Neural cell (in vitro differentiated cells): ENCODE results near the gene SFTPA1. TPM values are rescaled to one million over a fixed set of nuclear protein-coding genes. Genes with fewer than 3 reads are reported as not detected.
"Not testable (repeated sequence)": the region's sequence is repeated elsewhere in the genome, so short reads cannot be mapped to it uniquely, and the experiment has no call there.

Source experiments
- H2AFZ ChIP-seq: fragments of 200-600, 300-800 bp; sonication (generic), shearing (Covaris generic); 2 replicates; pipeline ENCODE4 v1.6.0; 2014; ENCODE audit warnings: low read depth, mild to moderate bottlenecking, antibody characterized with exemption, low read length, moderate library complexity
- H3F3A ChIP-seq: fragments of 200-600 bp; shearing (Covaris generic); 2 replicates; pipeline ENCODE4 v1.6.1; 2016; ENCODE audit warnings: mild to moderate bottlenecking, moderate library complexity, mixed read lengths, antibody characterized with exemption, low read length; ENCODE audit not compliant: insufficient read depth, poor library complexity, severe bottlenecking
- H3K27ac ChIP-seq: fragments of 200-600, 300-800 bp; sonication (generic), shearing (Covaris generic); 2 replicates; pipeline ENCODE4 v1.5.1; 2014; ENCODE audit warnings: mild to moderate bottlenecking, low read length, moderate library complexity
- H3K27me3 ChIP-seq: fragments of 300-800, 200-600 bp; sonication (generic), shearing (Covaris generic); 2 replicates; pipeline ENCODE4 v1.6.0; 2014; ENCODE audit warnings: mild to moderate bottlenecking, low read depth, low read length, moderate library complexity; ENCODE audit not compliant: insufficient read depth
- H3K36me3 ChIP-seq: fragments of 300-800, 200-600 bp; sonication (generic), shearing (Covaris generic); 2 replicates; pipeline ENCODE4 v1.5.1; 2014; ENCODE audit warnings: mild to moderate bottlenecking, antibody characterized with exemption, low read length, moderate library complexity; ENCODE audit not compliant: insufficient read depth
- H3K4me2 ChIP-seq: fragments of 300-800, 200-600 bp; sonication (generic), shearing (Covaris generic); 2 replicates; pipeline ENCODE4 v1.6.0; 2014; ENCODE audit warnings: mild to moderate bottlenecking, low read length
- H3K4me3 ChIP-seq: fragments of 300-800, 200-600 bp; sonication (generic), shearing (Covaris generic); 2 replicates; pipeline ENCODE4 v1.5.1; 2014; ENCODE audit warnings: mild to moderate bottlenecking, low read length, moderate library complexity
- H3K79me2 ChIP-seq: fragments of 200-600 bp; shearing (Covaris generic); replicated peaks from 2 replicates; pipeline ENCODE4 v1.6.0; 2014; ENCODE audit warnings: mild to moderate bottlenecking, low read length, moderate library complexity; ENCODE audit not compliant: insufficient read depth
- H3K9ac ChIP-seq: fragments of 300-800, 200-600 bp; sonication (generic), shearing (Covaris generic); 2 replicates; pipeline ENCODE4 v1.6.1; 2016; ENCODE audit warnings: mild to moderate bottlenecking, low read length, mixed read lengths
- H3K9me2 ChIP-seq: fragments of 200-600 bp; shearing (Covaris generic); 2 replicates; pipeline ENCODE4 v1.6.1; 2016; ENCODE audit warnings: mild to moderate bottlenecking, low read length, mixed read lengths; ENCODE audit not compliant: insufficient read depth
- H3K9me3 ChIP-seq: fragments of 200-600, 300-800 bp; sonication (generic), shearing (Covaris generic); 2 replicates; pipeline ENCODE4 v1.6.1; 2016; ENCODE audit warnings: mild to moderate bottlenecking, mixed run types, low read length, moderate library complexity, mixed read lengths
- H4K20me1 ChIP-seq: fragments of 200-600 bp; shearing (Covaris generic); 2 replicates; pipeline ENCODE4 v1.6.1; 2016; ENCODE audit warnings: mild to moderate bottlenecking, mixed run types; ENCODE audit not compliant: insufficient read depth
- CTCF ChIP-seq: fragments of 450-650 bp; IDR thresholded peaks from 2 replicates; pipeline ENCODE4 v1.5.1; 2014; ENCODE audit warnings: antibody characterized with exemption, mild to moderate bottlenecking, moderate library complexity; ENCODE audit not compliant: poor library complexity, severe bottlenecking
- EP300 ChIP-seq: fragments of 450-650 bp; conservative IDR thresholded peaks from 2 replicates; pipeline ENCODE4 v1.6.1; 2014; ENCODE audit warnings: antibody characterized with exemption, mild to moderate bottlenecking, moderate library complexity; ENCODE audit not compliant: poor library complexity, severe bottlenecking
- EZH2 ChIP-seq: fragments of 200-600, 300-800 bp; shearing (Covaris generic), sonication (generic); IDR thresholded peaks from 2 replicates; pipeline ENCODE4 v1.6.1; 2014; ENCODE audit warnings: antibody characterized with exemption, low read length, borderline replicate concordance, mild to moderate bottlenecking; ENCODE audit not compliant: insufficient read depth, poor library complexity, severe bottlenecking
- MXI1 ChIP-seq: fragments of 450-650 bp; conservative IDR thresholded peaks from 2 replicates; pipeline ENCODE4 v1.6.1; 2014; ENCODE audit warnings: antibody characterized with exemption, mild to moderate bottlenecking; ENCODE audit not compliant: poor library complexity, severe bottlenecking
- POLR2AphosphoS5 ChIP-seq: IDR thresholded peaks from 2 replicates; pipeline ENCODE4 v1.6.1; 2012
- RAD21 ChIP-seq: fragments of 450-650 bp; conservative IDR thresholded peaks from 2 replicates; pipeline ENCODE4 v1.6.1; 2014; ENCODE audit warnings: antibody characterized with exemption, mild to moderate bottlenecking, moderate library complexity
- REST ChIP-seq: IDR thresholded peaks from 2 replicates; pipeline ENCODE4 v1.6.1; 2012; ENCODE audit warnings: borderline replicate concordance
- SMC3 ChIP-seq: fragments of 450-650 bp; conservative IDR thresholded peaks from 2 replicates; pipeline ENCODE4 v1.6.1; 2014; ENCODE audit warnings: antibody characterized with exemption, mild to moderate bottlenecking, moderate library complexity; ENCODE audit not compliant: poor library complexity
- TAF1 ChIP-seq: IDR thresholded peaks from 2 replicates; pipeline ENCODE4 v1.6.1; 2012; ENCODE audit warnings: low read depth
- polyA plus RNA-seq: library from polyadenylated mRNA; depleted of rRNA; stranded (reverse); fragments of >200 nt; gene quantifications from 2 replicates; pipeline ENCODE4 v1.2.3, GENCODE V29; 2014

The SFTPA1 gene
- polyA plus RNA-seq, 1 donor from 2014 or later: not detected

- no peak overlapping the region for H3K4me3 ChIP-seq
- no peak overlapping the region for H3K9ac ChIP-seq
- no peaks in the 10 kb centered on the region for H3K9me3 ChIP-seq
- no peak overlapping the region for H3K4me2 ChIP-seq
- H3K27me3 ChIP-seq: no peaks in the 10 kb centered on the region
- TF ChIP-seq RAD21 (no peak), EP300 (no peak), EZH2 (no peak), TAF1 (no peak), CTCF (no peak), MXI1 (no peak), REST (no peak), POLR2AphosphoS5 (no peak), SMC3 (no peak)
- no peak overlapping the region for H3K27ac ChIP-seq
- H3F3A ChIP-seq: no peaks in the 10 kb centered on the region
- H4K20me1 ChIP-seq: no peaks in the 10 kb centered on the region
- no peaks in the 10 kb centered on the region for H3K9me2 ChIP-seq
- H3K79me2 ChIP-seq: no peaks in the 10 kb centered on the region
- H3K36me3 ChIP-seq: no peaks in the 10 kb centered on the region
- no peak overlapping the region for H2AFZ ChIP-seq
Measured at GRCh38 chr10:79615577-79615976, 4.8 kb downstream of the SFTPA1 start.

- H3K4me3 ChIP-seq: no peak overlapping the region
- no peak overlapping the region for H3K27ac ChIP-seq
- no peaks in the 10 kb centered on the region for H3K9me3 ChIP-seq
- H4K20me1 ChIP-seq: no peaks in the 10 kb centered on the region
- H3K9me2 ChIP-seq: no peaks in the 10 kb centered on the region
- no peak overlapping the region for H2AFZ ChIP-seq
- H3K4me2 ChIP-seq: no peak overlapping the region
- no peaks in the 10 kb centered on the region for H3F3A ChIP-seq
- no peak for TF ChIP-seq REST
- no peak for TF ChIP-seq RAD21
- no peak for TF ChIP-seq MXI1
- no peaks in the 10 kb centered on the region for H3K36me3 ChIP-seq
- H3K79me2 ChIP-seq: no peaks in the 10 kb centered on the region
- no peak overlapping the region for H3K9ac ChIP-seq
- H3K27me3 ChIP-seq: no peaks in the 10 kb centered on the region
Measured at GRCh38 chr10:79616164-79616563, 5.4 kb downstream of the SFTPA1 start.

- H3K27me3 ChIP-seq, H3K79me2 ChIP-seq, H2AFZ ChIP-seq, H3K9me3 ChIP-seq, H3K9ac ChIP-seq, H3F3A ChIP-seq, H3K4me3 ChIP-seq, H3K36me3 ChIP-seq, H3K27ac ChIP-seq, H3K4me2 ChIP-seq, H3K9me2 ChIP-seq, H4K20me1 ChIP-seq: not testable (repeated sequence)
Measured at GRCh38 chr10:79623663-79624062, 12.9 kb downstream of the SFTPA1 start.
